Memory B cell (primary cell): ENCODE measurements around the gene BPIFB6.

ENCODE experiments used
- ATAC-seq: fragments of 150-1000 bp; cut with Tn5 transposase; 2 replicates; pipeline ENCODE4 v1.10.0; 2021; ENCODE audit warnings: low read depth, mild to moderate bottlenecking, moderate library complexity
- DNase-seq, 2 donors: peaks; one replicate each; pipeline ENCODE4 v3.0.0; 2022; ENCODE audit warnings: low spot score in 2 of 2
- H3K27ac Mint-ChIP-seq: one replicate; pipeline ENCODE4 v1.8.0; 2022; ENCODE audit warnings: mild to moderate bottlenecking, moderate library complexity, mixed read lengths
- H3K27me3 Mint-ChIP-seq: one replicate; pipeline ENCODE4 v1.8.0; 2022; ENCODE audit warnings: mixed read lengths
- H3K36me3 Mint-ChIP-seq: one replicate; pipeline ENCODE4 v1.8.0; 2022; ENCODE audit warnings: mild to moderate bottlenecking, mixed read lengths
- H3K4me1 Mint-ChIP-seq: one replicate; pipeline ENCODE4 v1.8.0; 2022; ENCODE audit warnings: mixed read lengths
- H3K4me3 Mint-ChIP-seq: one replicate; pipeline ENCODE4 v1.8.0; 2022; ENCODE audit warnings: mild to moderate bottlenecking, moderate library complexity, mixed read lengths
- H3K9me3 Mint-ChIP-seq: one replicate; pipeline ENCODE4 v1.8.0; 2022; ENCODE audit warnings: mixed read lengths

BPIFB6 gene

DNA sequence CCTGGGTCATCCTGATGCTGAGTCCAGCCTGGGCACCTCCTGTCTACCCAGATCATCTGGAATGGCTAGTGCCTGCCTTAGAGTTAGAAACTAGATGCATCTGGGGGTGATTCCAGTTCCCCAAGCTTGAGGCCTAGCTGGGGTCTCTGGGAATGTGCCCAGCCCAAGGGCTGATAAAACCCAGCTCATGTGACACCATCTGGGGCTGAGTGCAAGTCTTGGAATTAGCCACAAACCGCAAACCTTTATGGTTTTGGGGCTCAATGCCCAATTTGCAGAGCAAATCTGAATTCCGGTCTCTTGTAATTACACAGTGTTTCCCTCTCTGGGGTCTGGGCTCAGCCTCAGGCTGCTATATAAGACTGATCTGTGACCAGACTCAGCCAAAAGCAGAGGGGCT, 47.8 kb downstream of the BPIFB6 start, which contains the start of gene BPIFB4:
Gene BPIFB4 (plus strand): TSS at position 385 of the 400 bp plus-strand sequence. CDS start 1,884 bp downstream, outside the sequence.
- H3K9me3 Mint-ChIP-seq: peaks cover 4% of the 10 kb centered on the region
- DNase-seq: no peak
- no peaks in the 10 kb centered on the region for H3K36me3 Mint-ChIP-seq
- no peak for ATAC-seq
- H3K4me3 Mint-ChIP-seq: no peak within 1 kb of the TSS
- peaks cover 16% of the 10 kb centered on the region for H3K27me3 Mint-ChIP-seq
- no peak within 1 kb of the TSS for H3K27ac Mint-ChIP-seq
- peaks cover 2% of the 10 kb centered on the region for H3K4me1 Mint-ChIP-seq

DNA sequence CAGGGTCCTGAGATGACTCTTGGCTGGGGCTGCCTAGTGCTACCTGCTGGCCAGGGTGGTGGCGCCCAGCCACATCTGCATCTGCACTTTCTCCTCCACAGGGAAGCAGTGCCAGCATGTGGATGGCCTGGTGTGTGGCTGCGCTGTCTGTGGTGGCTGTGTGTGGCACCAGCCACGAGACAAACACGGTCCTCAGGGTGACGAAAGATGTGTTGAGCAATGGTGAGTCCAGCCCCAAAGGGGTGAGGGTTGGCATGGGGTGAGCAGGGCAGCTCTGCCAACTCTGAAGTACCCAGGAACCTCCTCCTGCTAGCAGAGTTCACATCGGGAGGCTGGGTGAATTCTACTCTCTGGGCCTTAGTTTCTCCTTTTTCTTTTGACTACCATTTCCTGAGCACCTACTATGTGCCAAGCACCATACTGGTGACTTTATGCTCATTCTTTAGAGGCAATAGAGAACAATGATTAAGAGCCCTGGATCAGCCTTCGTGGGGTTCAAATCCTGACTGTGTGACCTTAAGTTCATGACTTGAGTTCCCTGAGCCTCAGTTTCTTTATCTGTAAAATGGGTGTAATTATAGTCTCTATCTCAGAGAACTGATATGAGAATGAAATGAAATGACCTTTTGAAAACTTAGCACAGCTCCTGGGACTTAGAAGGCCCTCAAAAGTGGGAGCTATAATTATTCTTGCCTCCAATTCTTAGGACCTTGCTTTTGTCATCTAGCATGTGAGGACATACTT, 50.1 kb downstream of the BPIFB6 start:
- H3K27me3 Mint-ChIP-seq: peaks cover 13% of the 10 kb centered on the region

GRCh38 chr20:33082546-33082945, 51.1 kb downstream of the BPIFB6 start:
- Mint-ChIP-seq H3K4me3 (no peak overlapping the region), H3K27ac (no peak overlapping the region), H3K27me3 (peaks cover 13% of the 10 kb centered on the region), H3K4me1 (no peaks in the 10 kb centered on the region), H3K36me3 (no peaks in the 10 kb centered on the region), H3K9me3 (peaks cover 4% of the 10 kb centered on the region)
- DNase-seq (no peak), ATAC-seq (no peak)

More for the DNA sequence above, 50.1 kb downstream of the BPIFB6 start:
- no peaks in the 10 kb centered on the region for H3K36me3 Mint-ChIP-seq
- no peak overlapping the region for H3K4me3 Mint-ChIP-seq
- peaks cover 4% of the 10 kb centered on the region for H3K9me3 Mint-ChIP-seq
- DNase-seq (no peak), ATAC-seq (no peak)
- no peak overlapping the region for H3K27ac Mint-ChIP-seq
- peaks cover 2% of the 10 kb centered on the region for H3K4me1 Mint-ChIP-seq

DNA sequence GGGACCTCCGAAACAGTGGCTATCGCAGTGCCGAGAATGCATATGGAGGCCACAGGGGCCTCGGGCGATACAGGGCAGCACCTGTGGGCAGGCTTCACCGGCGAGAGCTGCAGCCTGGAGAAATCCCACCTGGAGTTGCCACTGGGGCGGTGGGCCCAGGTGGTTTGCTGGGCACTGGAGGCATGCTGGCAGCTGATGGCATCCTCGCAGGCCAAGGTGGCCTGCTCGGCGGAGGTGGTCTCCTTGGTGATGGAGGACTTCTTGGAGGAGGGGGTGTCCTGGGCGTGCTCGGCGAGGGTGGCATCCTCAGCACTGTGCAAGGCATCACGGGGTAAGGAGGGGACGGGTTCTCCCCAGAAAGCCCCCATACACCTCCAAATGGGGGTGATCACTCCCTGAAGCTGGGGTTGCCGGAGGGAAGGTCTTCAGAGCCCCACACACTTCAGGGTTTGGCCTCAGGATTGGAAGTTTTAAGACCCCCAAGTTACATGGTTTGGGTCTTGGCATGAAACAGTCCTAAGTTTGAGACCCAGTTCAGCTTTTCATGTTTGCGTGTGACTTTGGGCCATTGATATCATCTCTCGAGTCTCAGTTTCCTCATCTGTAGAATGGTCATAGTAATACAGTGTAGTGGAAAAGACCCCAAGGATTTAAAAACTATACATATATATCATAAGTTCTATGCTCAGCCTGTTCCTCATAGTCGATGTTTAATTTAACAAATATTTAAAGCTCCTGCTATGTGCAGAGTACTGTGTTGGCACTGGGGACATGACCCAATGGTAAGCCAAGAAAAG, 52.3 kb downstream of the BPIFB6 start:
- no peak overlapping the region for H3K4me3 Mint-ChIP-seq
- DNase-seq (no peak), ATAC-seq (no peak)
- H3K27me3 Mint-ChIP-seq: peaks cover 8% of the 10 kb centered on the region
- no peaks in the 10 kb centered on the region for H3K4me1 Mint-ChIP-seq
- H3K9me3 Mint-ChIP-seq: peaks cover 4% of the 10 kb centered on the region
- no peaks in the 10 kb centered on the region for H3K36me3 Mint-ChIP-seq
- no peak overlapping the region for H3K27ac Mint-ChIP-seq

DNA sequence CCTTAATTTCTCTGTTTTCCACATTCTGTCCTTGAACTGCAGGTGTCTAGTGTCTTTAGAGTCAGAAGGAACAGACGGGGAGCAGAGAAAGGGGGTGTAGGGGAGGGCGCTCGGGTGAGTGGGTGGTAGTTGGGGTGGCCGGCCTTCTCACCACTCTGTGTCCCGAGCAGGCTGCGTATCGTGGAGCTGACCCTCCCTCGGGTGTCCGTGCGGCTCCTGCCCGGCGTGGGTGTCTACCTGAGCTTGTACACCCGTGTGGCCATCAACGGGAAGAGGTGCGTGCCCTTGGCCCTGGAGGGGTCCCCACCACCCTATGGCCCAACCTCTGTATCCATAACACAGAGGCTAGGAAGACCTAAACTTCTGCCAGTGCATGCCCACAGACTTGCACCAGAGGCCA, 53.3 kb downstream of the BPIFB6 start:
- Mint-ChIP-seq H3K36me3 (no peaks in the 10 kb centered on the region), H3K4me1 (no peaks in the 10 kb centered on the region), H3K27ac (no peak overlapping the region), H3K4me3 (no peak overlapping the region), H3K9me3 (peaks cover 4% of the 10 kb centered on the region), H3K27me3 (peaks cover 8% of the 10 kb centered on the region)
- no peak for ATAC-seq
- DNase-seq: no peak

DNA sequence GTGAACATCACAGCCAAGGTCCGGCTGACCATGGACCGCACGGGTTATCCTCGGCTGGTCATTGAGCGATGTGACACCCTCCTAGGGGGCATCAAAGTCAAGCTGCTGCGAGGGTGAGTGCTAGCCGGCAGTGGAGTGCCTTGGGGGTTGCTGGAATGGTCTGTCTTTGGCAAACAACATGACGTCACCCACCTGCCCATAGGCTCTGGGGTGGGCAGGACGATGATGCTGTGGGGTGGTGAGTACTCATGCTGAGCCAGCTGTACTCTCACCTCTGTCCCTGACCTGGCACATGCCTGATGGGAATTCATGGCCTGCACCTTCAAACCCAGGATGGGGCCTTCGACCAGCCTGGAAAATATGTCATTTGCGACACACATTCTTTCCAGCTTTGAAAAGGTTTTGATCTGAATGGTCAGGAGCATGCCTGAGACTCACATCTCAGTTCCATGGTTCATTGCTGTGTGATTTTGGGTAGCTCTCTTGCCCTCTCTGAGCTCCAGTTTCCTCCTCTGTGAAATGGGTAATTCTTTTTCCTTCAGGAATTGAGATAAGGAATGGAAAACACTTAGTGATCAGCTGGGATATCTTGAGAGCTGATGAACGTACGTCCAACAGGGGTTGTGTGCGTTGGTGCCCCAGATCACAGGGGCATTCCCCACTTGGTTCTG, 54.7 kb downstream of the BPIFB6 start:
- H3K4me3 Mint-ChIP-seq: no peak overlapping the region
- ATAC-seq (no peak), DNase-seq (no peak)
- H3K36me3 Mint-ChIP-seq: no peaks in the 10 kb centered on the region
- H3K9me3 Mint-ChIP-seq: no peaks in the 10 kb centered on the region
- H3K27me3 Mint-ChIP-seq: peaks cover 3% of the 10 kb centered on the region
- H3K4me1 Mint-ChIP-seq: no peaks in the 10 kb centered on the region
- H3K27ac Mint-ChIP-seq: no peak overlapping the region

DNA sequence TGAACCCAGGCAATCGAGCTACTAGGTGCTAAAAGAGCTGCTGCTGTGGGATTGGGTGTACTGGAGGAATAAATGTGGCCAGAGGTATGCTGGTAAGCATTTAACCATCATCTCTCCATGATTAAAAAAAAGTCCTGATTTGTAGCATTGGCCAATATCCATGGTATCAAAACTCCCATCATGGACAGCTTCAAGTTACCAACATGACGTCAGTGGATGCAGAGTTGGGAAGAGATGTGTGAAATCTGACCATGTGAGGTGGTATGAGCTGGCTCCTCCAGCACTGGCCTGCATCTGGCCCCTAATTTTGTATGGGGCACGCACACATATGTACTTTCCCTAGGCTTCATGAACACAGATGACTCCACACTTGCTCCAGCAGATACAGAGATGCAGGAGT, 59.7 kb downstream of the BPIFB6 start:
- peaks cover 2% of the 10 kb centered on the region for H3K4me1 Mint-ChIP-seq
- no peak for DNase-seq
- H3K27ac Mint-ChIP-seq: no peak overlapping the region
- H3K4me3 Mint-ChIP-seq: no peak overlapping the region
- peaks cover 6% of the 10 kb centered on the region for H3K27me3 Mint-ChIP-seq
- H3K9me3 Mint-ChIP-seq: peaks cover 4% of the 10 kb centered on the region
- no peak for ATAC-seq
- H3K36me3 Mint-ChIP-seq: no peaks in the 10 kb centered on the region

GRCh38 chr20:33091693-33092092, 60.2 kb downstream of the BPIFB6 start:
- Mint-ChIP-seq H3K9me3 (peaks cover 4% of the 10 kb centered on the region), H3K27me3 (peaks cover 6% of the 10 kb centered on the region), H3K4me3 (no peak overlapping the region), H3K36me3 (no peaks in the 10 kb centered on the region), H3K4me1 (peaks cover 2% of the 10 kb centered on the region), H3K27ac (no peak overlapping the region)
- no peak for ATAC-seq
- no peak for DNase-seq

DNA sequence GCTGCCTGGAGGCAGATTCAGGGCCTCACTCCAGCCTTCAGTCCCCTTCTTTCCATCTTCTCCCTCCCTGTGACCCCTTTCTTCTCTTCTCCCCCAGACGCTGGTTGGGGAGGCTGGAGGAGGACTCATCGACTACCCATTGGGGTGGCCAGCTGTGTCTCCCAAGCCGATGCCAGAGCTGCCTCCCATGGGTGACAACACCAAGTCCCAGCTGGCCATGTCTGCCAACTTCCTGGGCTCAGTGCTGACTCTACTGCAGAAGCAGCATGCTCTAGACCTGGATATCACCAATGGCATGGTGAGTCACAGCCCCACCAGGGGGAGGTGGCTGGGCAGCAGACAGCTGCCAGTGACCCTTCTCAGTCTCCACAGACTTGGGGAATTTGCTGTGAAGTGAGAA, 60.9 kb downstream of the BPIFB6 start:
- Mint-ChIP-seq H3K36me3 (no peaks in the 10 kb centered on the region), H3K27me3 (peaks cover 6% of the 10 kb centered on the region), H3K4me3 (no peak overlapping the region), H3K4me1 (peaks cover 2% of the 10 kb centered on the region), H3K9me3 (peaks cover 4% of the 10 kb centered on the region), H3K27ac (no peak overlapping the region)
- DNase-seq: no peak
- no peak for ATAC-seq

DNA sequence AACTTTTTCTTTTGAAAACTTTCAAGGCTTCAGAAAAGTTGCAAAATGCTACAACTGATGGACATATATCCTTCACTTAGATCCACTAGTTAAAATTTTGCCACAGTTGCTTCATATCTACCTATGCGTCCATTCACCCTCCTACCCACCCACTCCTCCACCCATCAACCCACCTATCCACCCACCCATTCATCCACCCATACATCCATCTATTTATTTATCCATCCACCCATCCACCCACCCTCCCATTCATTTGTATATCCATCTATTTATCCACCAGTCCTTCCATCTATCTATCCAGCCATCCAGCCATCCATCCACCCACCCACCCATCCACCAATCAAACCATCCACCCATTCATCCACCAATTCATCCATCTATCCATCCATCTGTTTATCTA, 61.6 kb downstream of the BPIFB6 start:
- Mint-ChIP-seq H3K4me3 (no peak overlapping the region), H3K27me3 (peaks cover 6% of the 10 kb centered on the region), H3K36me3 (no peaks in the 10 kb centered on the region), H3K9me3 (peaks cover 4% of the 10 kb centered on the region), H3K4me1 (peaks cover 2% of the 10 kb centered on the region), H3K27ac (no peak overlapping the region)
- no peak for DNase-seq
- ATAC-seq: no peak

DNA sequence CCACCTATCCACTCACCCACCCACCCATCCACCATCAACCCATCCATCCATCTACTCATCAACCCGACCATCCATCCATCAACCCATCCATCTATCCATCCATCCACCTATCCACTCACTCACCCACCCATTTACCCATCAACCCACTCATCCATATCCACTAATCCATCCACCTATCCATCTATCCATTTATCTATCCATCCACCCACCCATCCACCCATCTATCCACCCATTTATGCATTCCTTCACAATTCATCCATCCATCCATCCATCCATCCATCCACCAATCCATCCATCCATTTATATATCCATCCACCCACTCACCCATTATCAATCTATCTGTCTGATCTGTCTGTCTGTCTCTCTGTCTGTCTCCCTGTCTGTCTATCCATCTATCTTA, 62.1 kb downstream of the BPIFB6 start:
- H3K27me3 Mint-ChIP-seq: peaks cover 6% of the 10 kb centered on the region
- peaks cover 4% of the 10 kb centered on the region for H3K9me3 Mint-ChIP-seq
- H3K27ac Mint-ChIP-seq: no peak overlapping the region
- H3K4me3 Mint-ChIP-seq: no peak overlapping the region
- H3K4me1 Mint-ChIP-seq: peaks cover 2% of the 10 kb centered on the region
- no peaks in the 10 kb centered on the region for H3K36me3 Mint-ChIP-seq
- DNase-seq (no peak), ATAC-seq (no peak)
